Activated T-cell treated with anti-CD3 and anti-CD28 coated beads, Interleukin-2, amount 50 U/mL, for 72 hours (primary cell): ENCODE results near the gene FSTL4. TPM values are rescaled to one million over a fixed set of nuclear protein-coding genes. Genes with fewer than 3 reads are reported as not detected.

Experiments used
- ATAC-seq, 2 donors: fragments of 150-1000 bp; cut with Tn5 transposase; replicated peaks in 1 of 2; 2 replicates each; pipeline ENCODE4 v1.10.0; 2021; ENCODE audit warnings: moderate library complexity in 2 of 2, mild to moderate bottlenecking in 1 of 2
- DNase-seq, 2 donors: peaks; one replicate each; pipeline ENCODE4 v3.0.0; 2021 to 2022; ENCODE audit warnings: mixed read lengths in 1 of 2
- H3K27ac Mint-ChIP-seq: one replicate; pipeline ENCODE4 v1.8.0; 2022; ENCODE audit warnings: mild to moderate bottlenecking, moderate library complexity, mixed read lengths
- H3K27me3 Mint-ChIP-seq: one replicate; pipeline ENCODE4 v1.8.0; 2022; ENCODE audit warnings: low read depth, mixed read lengths
- H3K36me3 Mint-ChIP-seq, 2 donors: one replicate each; pipeline ENCODE4 v1.8.0; 2022; ENCODE audit warnings: mixed read lengths in 2 of 2, mild to moderate bottlenecking in 1 of 2; ENCODE audit not compliant: insufficient read depth in 2 of 2
- H3K4me1 Mint-ChIP-seq: one replicate; pipeline ENCODE4 v1.8.0; 2022; ENCODE audit warnings: low read depth, mixed read lengths
- H3K4me3 Mint-ChIP-seq, 2 donors: one replicate each; pipeline ENCODE4 v1.8.0; 2022; ENCODE audit warnings: mild to moderate bottlenecking in 2 of 2, mixed read lengths in 2 of 2, moderate library complexity in 2 of 2
- H3K9me3 Mint-ChIP-seq, 2 donors: one replicate each; pipeline ENCODE4 v1.8.0; 2022; ENCODE audit warnings: mixed read lengths in 2 of 2
- total RNA-seq, 2 donors: library from RNA; stranded (reverse); gene quantifications; one replicate each; pipeline ENCODE4 v1.2.3, GENCODE V29; 2022

The FSTL4 gene
- total RNA-seq, 2 donors from 2014 or later: not detected

DNA sequence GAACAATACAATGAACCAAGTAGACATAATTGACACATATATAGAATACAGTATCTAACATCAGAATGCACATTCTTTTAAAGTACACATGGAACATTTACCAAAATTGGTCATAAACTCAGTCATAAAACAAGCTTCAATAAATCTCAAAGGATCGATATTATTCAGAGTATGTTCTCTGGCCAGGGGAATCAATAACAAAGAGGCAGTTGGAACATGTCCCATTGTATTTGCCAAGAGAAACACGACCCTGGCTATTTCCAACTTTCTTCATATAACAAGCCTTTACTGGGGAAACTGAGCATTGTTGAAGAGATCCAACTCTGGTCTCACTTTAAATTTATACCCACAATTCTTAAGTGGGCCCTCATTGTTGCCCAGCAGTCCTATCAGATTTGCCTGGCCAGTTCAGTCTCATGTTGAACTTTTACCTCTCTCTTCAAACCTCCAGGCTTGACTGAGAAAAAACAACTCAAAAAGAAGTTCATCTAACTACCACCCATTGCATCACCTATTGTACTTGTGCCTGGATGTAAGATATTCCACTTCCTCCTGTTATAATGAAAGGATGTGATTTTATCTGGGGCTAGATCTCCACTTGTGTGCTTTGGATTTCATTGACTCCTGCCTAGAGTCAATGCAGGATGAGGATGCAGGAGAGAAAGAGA is 398.1 kb downstream of the FSTL4 start:
- DNase-seq: no peak
- Mint-ChIP-seq H3K27ac (no peak overlapping the region), H3K4me3 (no peak overlapping the region), H3K9me3 (no peaks in the 10 kb centered on the region), H3K36me3 (no peaks in the 10 kb centered on the region), H3K4me1 (no peaks in the 10 kb centered on the region), H3K27me3 (no peaks in the 10 kb centered on the region)
- ATAC-seq: no peak

DNA sequence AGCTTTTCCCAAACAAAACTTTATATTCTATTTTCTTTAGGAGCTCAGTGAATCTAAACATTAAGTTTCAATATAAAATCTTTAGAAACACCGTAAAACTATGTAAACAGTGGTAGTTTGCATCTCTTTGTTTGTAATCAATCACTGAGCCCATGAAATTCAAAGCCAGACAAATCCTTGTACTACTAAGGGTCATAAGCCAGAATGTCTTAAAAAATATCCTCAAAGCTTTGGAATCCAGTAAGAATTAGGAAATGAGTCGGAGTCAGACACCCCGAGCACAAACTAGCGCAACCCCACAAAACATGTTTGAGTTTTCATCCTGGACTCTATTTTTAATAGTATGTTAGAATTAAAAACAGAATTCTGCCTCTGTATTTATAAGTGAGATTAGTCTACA is 406.7 kb downstream of the FSTL4 start:
- Mint-ChIP-seq H3K27ac (no peak overlapping the region), H3K27me3 (no peaks in the 10 kb centered on the region), H3K36me3 (no peaks in the 10 kb centered on the region), H3K4me3 (no peak overlapping the region), H3K4me1 (no peaks in the 10 kb centered on the region), H3K9me3 (no peaks in the 10 kb centered on the region)
- ATAC-seq (no peak), DNase-seq (no peak)

DNA sequence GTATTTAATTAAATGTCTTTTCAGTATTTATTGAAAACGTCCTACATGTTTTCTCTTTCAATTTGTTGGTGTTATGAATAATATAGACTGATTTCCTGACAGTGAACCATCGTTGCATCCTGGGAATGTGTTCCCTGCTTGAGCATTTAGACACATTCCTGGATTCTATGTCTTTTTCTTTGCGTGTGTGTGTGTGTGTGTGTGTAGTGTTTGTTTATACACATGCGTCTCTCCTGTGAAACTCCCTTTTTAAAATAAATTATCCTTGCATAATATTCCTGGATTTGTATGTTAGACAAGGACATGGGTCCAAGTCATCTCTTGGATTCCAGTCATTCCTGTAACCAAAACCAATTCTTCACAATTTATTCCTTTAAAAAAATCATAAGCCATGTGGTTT is 407.1 kb downstream of the FSTL4 start:
- H3K4me1 Mint-ChIP-seq: no peaks in the 10 kb centered on the region
- no peak overlapping the region for H3K27ac Mint-ChIP-seq
- ATAC-seq (no peak), DNase-seq (no peak)
- no peaks in the 10 kb centered on the region for H3K9me3 Mint-ChIP-seq
- H3K36me3 Mint-ChIP-seq: no peaks in the 10 kb centered on the region
- H3K27me3 Mint-ChIP-seq: no peaks in the 10 kb centered on the region
- H3K4me3 Mint-ChIP-seq: no peak overlapping the region

DNA sequence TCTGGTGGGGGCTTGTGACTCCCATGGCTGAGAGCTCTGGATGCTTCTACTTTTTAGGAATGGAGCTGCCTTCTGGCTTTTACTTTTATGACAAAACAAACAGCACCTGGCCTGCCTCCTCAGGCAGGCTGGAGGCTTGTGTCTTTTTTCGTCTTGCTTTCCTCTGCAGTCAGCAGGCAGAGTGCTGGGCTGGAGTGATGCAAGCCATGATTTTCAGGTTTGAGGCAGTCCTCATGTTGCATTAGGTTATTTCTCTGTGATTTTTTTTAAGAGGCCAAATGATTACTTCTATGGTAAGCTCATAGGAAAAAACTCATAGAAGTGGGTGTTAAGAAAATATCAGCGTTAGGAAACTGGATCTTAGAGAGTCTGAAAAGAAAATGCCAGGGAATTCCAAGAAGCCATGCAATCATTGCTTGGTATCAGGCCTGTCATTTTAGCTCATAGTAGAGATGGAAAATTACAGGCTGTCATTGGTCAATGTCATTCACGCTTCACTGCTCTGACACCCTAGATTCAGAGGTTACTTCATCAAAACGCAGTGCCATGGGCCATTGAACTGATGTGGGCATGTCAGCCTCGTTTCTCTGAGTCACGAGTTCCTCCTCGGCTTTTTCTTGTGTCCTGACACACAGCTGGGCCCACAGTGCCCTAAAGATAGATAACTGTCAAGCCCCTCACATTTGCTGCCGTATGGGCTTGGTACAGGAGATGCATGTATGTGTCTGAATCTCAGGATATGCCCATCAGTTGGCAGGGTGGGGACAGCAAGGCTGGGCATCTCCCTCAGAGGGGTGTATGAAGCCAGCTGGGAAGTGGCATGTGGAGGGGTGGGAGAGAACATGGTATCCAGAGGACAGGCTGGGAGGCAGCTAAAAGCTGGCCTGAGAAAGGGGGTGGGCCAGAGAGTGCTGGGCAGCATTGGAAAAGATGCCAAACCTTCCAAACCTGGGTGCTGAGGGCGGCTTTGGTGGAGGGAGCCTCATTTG is 408.7 kb downstream of the FSTL4 start:
- H3K27me3 Mint-ChIP-seq: no peaks in the 10 kb centered on the region
- no peak overlapping the region for H3K27ac Mint-ChIP-seq
- no peaks in the 10 kb centered on the region for H3K36me3 Mint-ChIP-seq
- ATAC-seq (no peak), DNase-seq (no peak)
- no peak overlapping the region for H3K4me3 Mint-ChIP-seq
- H3K9me3 Mint-ChIP-seq: no peaks in the 10 kb centered on the region
- no peaks in the 10 kb centered on the region for H3K4me1 Mint-ChIP-seq

DNA sequence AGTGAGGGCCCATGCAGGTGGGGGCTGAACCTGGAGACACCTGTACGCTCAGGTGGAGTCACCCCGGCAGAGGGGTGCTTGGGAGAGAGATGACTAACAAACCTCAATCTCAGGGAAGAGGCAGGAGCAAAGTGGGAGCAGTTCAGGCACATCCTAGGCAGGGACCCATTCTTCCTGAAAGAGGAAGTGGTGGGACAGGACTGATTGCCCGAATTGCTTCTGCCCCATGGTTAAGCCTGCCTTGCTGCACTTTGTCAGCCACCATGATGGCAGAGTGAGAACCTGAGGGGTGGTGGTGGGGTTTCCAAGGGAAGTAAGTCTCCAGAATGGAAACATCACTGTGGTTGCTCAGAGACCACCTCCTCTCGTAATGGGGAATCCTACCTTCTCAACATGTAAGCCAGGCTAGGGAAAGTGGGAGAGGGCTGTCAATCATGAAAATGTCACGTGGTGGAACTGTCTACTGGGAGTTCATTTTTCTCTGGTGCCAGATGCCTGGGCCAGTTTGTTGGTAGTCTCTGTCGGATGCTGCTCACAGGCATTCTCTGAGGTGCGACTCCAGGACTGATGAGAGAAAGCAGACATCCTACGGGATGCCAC is 410.2 kb downstream of the FSTL4 start:
- no peaks in the 10 kb centered on the region for H3K9me3 Mint-ChIP-seq
- H3K4me3 Mint-ChIP-seq: no peak overlapping the region
- H3K27me3 Mint-ChIP-seq: no peaks in the 10 kb centered on the region
- H3K4me1 Mint-ChIP-seq: no peaks in the 10 kb centered on the region
- no peak overlapping the region for H3K27ac Mint-ChIP-seq
- no peak for ATAC-seq
- no peaks in the 10 kb centered on the region for H3K36me3 Mint-ChIP-seq
- no peak for DNase-seq

DNA sequence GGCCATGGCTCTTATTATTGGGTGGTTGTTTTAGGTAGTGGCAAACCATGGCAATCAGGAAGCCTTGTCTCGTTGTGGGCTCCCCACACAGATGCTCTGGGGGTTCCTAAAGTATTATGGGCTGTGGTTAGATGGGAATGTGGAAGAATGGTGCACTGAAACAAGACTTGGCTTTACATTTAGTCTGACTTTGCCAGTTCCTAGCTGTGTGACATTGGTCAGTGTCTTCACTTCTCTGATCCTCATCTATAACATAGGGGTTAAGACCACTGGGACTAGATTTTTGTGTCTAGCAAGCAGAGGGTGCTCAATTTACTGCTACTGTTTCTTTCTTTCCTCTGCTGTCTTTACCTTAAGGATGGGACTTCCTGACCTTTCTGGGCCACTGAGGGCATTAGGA is 411.0 kb downstream of the FSTL4 start:
- DNase-seq (no peak), ATAC-seq (no peak)
- Mint-ChIP-seq H3K27ac (no peak overlapping the region), H3K36me3 (no peaks in the 10 kb centered on the region), H3K27me3 (no peaks in the 10 kb centered on the region), H3K4me1 (no peaks in the 10 kb centered on the region), H3K4me3 (no peak overlapping the region), H3K9me3 (no peaks in the 10 kb centered on the region)

DNA sequence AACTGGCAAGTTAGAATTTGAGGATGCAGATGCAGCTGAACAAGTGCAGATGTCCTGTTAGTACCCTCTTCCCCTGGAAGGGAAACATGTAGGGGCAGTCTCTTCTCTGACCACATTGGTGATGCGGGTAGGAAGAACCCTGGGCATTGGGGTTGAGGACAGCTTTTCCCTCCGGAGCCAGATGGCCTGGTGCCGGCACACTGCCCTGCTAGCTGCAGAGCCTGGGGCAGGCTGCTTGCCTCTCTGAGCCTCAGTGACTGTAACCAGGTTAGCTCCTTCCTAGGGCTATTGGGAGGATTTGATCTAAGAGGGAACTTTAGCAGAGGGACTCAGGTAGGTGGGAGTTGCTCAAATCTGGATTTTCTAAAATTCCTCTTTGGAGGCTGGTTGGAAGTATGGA is 412.1 kb downstream of the FSTL4 start:
- no peak for DNase-seq
- H3K9me3 Mint-ChIP-seq: no peaks in the 10 kb centered on the region
- no peak overlapping the region for H3K4me3 Mint-ChIP-seq
- no peak for ATAC-seq
- H3K4me1 Mint-ChIP-seq: no peaks in the 10 kb centered on the region
- no peak overlapping the region for H3K27ac Mint-ChIP-seq
- H3K27me3 Mint-ChIP-seq: no peaks in the 10 kb centered on the region
- H3K36me3 Mint-ChIP-seq: no peaks in the 10 kb centered on the region

DNA sequence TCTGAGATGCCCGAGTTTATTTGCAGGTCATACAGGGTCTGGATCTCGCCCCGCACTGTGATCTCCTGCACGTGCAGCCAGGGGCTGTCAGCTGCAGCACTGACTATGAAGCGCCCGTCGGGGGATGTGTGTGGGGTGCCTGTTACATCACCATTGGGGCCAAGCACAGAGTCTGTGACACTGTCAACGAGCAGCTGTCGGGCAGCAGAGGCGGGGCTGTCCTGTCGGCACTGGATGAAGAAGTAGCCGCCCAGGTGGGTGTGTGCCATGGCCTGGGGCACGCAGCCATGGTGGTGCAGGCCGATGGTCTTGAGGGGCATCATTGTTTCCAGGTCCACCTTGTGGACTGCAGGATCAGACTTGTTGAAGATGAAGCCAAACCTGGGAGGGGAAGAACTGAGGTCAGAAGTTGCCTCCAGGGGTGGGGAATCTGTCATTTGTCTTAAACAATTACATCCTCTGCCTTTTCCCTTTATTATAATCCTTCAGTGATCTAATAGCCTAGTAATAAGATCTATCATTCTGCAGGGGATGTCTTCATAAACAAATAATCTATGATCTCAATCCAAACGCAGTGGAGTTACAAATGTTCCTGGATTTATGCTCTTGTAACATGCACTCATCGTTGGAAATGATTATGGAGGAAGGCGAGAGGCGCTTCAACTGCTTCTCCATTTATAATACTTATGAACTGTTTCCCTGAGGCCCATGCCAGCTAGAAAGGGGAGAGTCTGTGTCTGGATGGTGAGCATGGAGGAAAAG is 412.7 kb downstream of the FSTL4 start:
- no peak for DNase-seq

DNA sequence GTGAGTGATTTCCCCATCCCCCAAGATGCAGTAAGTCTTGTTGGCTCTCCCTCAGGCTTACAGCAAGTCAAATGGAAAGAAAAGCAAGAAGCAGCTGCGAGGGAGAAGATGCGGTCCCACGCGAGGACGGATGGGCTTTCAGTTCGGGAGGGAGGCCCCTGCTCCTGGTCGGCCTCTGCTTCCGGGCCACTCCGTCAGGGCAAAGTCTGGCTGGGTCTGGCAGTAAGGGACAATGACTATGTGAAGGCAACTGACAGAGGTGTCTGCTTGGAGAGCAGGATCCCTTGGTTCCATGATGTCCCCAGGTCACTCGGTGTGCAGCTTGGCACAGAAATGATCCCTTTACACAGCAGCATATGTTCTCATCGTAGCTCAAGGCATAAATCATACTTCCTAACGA is 413.8 kb downstream of the FSTL4 start:
- Mint-ChIP-seq H3K36me3 (no peaks in the 10 kb centered on the region), H3K4me1 (no peaks in the 10 kb centered on the region), H3K27ac (no peak overlapping the region), H3K4me3 (no peak overlapping the region), H3K27me3 (no peaks in the 10 kb centered on the region), H3K9me3 (no peaks in the 10 kb centered on the region)
- ATAC-seq: no peak
- no peak for DNase-seq

More for the DNA sequence above, 412.7 kb downstream of the FSTL4 start:
- no peaks in the 10 kb centered on the region for H3K36me3 Mint-ChIP-seq
- no peaks in the 10 kb centered on the region for H3K27me3 Mint-ChIP-seq
- no peaks in the 10 kb centered on the region for H3K9me3 Mint-ChIP-seq
- no peak overlapping the region for H3K27ac Mint-ChIP-seq
- H3K4me3 Mint-ChIP-seq: no peak overlapping the region
- no peak for ATAC-seq
- no peaks in the 10 kb centered on the region for H3K4me1 Mint-ChIP-seq

DNA sequence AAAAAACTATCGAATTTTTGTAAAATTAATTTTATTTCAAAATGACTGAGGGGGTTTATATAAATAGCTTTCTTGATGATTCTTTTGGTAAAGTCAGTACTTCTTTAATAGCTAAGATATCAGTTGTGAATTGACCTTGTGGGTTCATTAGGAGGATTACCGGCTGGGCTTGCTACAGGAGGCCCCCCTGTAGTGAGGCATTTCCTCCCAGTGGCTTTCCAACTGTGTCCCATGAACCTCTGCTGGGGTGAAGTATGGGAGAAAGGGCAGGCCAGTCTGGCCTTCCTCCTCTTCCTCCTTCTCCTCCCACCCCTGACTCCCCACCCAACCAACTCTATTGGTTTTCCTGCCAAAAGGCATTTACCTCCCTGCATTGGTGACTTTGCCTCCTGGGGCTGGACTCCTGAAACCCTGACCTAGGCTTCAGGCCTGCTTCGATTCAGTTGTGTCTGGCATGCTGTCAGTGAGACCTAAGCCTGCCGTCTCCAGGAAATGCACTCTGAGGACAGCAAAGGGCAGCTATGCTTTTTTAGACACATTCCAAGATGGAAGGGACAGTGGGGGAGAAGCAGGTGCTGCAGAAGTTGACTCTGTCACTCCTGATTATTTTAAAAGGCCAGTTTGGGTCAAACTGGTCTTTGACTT is 415.8 kb downstream of the FSTL4 start:
- no peak overlapping the region for H3K4me3 Mint-ChIP-seq
- H3K36me3 Mint-ChIP-seq: no peaks in the 10 kb centered on the region
- H3K9me3 Mint-ChIP-seq: no peaks in the 10 kb centered on the region
- no peak overlapping the region for H3K27ac Mint-ChIP-seq
- H3K4me1 Mint-ChIP-seq: no peaks in the 10 kb centered on the region
- ATAC-seq: no peak
- no peak for DNase-seq
- no peaks in the 10 kb centered on the region for H3K27me3 Mint-ChIP-seq

DNA sequence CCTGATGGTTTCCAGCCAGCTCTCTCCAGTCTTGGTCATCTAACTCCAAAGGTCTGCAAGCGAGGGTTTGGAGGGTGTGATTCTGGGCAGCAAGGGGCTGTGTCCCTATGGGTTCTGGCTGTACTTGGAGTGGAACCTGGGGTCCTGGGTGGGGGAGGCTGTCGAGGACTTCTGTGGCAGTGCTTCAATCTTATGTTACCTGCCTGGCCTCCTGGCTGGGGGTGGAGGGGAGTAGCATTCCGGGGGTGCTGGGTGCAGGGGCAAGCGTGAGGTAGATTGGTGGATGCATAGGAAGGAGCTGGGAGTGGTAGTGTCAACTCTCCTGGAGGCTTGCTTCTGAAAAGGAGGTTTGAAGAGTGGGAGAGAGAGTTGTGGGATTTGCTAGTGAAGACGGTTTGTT is 417.1 kb downstream of the FSTL4 start:
- H3K27me3 Mint-ChIP-seq: no peaks in the 10 kb centered on the region
- no peak for DNase-seq

DNA sequence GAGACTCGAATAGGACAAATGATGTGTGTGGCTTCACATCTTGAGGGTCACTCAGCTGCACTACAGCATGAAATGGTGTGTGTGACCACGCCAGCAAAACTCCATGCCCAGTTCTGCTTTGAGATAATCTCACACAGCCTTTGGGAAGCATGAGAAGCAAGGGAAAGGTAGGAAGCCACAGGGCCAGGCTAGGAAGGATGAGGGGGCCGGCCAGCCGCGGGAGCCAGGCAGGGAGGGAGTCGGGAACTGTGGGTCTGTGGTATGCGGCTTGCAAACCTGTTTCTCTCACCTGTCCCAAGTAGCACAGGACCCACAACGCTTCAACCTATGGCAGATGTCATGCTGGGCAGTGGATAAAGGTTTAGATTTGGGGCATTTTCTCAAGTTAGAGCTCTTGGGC is 418.5 kb downstream of the FSTL4 start:
- Mint-ChIP-seq H3K4me1 (no peaks in the 10 kb centered on the region), H3K27me3 (no peaks in the 10 kb centered on the region), H3K27ac (no peak overlapping the region), H3K9me3 (no peaks in the 10 kb centered on the region), H3K36me3 (no peaks in the 10 kb centered on the region), H3K4me3 (no peak overlapping the region)
- DNase-seq (no peak), ATAC-seq (no peak)

More for the DNA sequence above, 417.1 kb downstream of the FSTL4 start:
- ATAC-seq: no peak
- no peaks in the 10 kb centered on the region for H3K36me3 Mint-ChIP-seq
- H3K4me3 Mint-ChIP-seq: no peak overlapping the region
- no peaks in the 10 kb centered on the region for H3K4me1 Mint-ChIP-seq
- H3K27ac Mint-ChIP-seq: no peak overlapping the region
- no peaks in the 10 kb centered on the region for H3K9me3 Mint-ChIP-seq
